GM12878 (cell line): ENCODE results near the gene BEGAIN. TPM values are rescaled to one million over a fixed set of nuclear protein-coding genes. Genes with fewer than 3 reads are reported as not detected.

Experiments
- ATAC-seq: fragments of 200-7000 bp; cut with Tn5 transposase; 3 replicates; pipeline ENCODE4 v1.9.1; 2020; ENCODE audit warnings: mild to moderate bottlenecking, moderate library complexity
- BruUV-seq: library from RNA; stranded (reverse); fragments of 400-500 nt; replicated peaks from 2 replicates; lab custom pipeline; 2021; lab: Mats Ljungman, UMichigan
- CTCF ChIA-PET: fragments of 300-600 bp; sonication (Branson Sonifier 250); formaldehyde crosslinking; extraction: SDS; loops from one replicate; lab custom pipeline; 2021; ENCODE audit warnings: inconsistent platforms; lab: Yijun Ruan, JAX
- POLR2A ChIA-PET: fragments of 350-600 bp; formaldehyde crosslinking; extraction: SDS; loops from one replicate; lab custom pipeline; 2021; ENCODE audit warnings: inconsistent platforms; lab: Charles Lee
- RAD21 ChIA-PET: fragments of 300-600 bp; sonication (Branson Sonifier 250); formaldehyde crosslinking; loops from one replicate; lab custom pipeline; 2023; ENCODE audit warnings: antibody characterized with exemption; ENCODE audit not compliant: unreplicated experiment; lab: Charles Lee
- SMC1A ChIA-PET: fragments of 300-600 bp; sonication (Branson Sonifier 250); formaldehyde crosslinking; loops from one replicate; lab custom pipeline; 2023; ENCODE audit not compliant: unreplicated experiment, uncharacterized antibody; lab: Charles Lee
- DNase-seq: peaks from one replicate; pipeline ENCODE4 v3.0.0-alpha.2; 2011; ENCODE audit warnings: low read depth, low spot score
- FAIRE-seq: peaks from 3 replicates; lab custom pipeline; 2011; peaks lifted over from hg19 to GRCh38; lab: Jason Lieb, UNC
- H2AFZ ChIP-seq: 2 replicates; pipeline ENCODE4 v1.6.0; 2011; ENCODE audit warnings: low read depth, low read length, control low read depth; ENCODE audit not compliant: control insufficient read depth
- H3K27ac ChIP-seq: 2 replicates; pipeline ENCODE4 v1.5.1; 2011; ENCODE audit warnings: control low read depth; ENCODE audit not compliant: control insufficient read depth, insufficient read depth
- H3K27me3 ChIP-seq, 2 experiments: replicated peaks in 1 of 2; 2 replicates each; pipeline versions ENCODE4 v1.6.0 to v1.6.1; 2011; ENCODE audit warnings: low read length in 1 of 2; ENCODE audit not compliant: control insufficient read depth in 2 of 2, insufficient read depth in 2 of 2
- H3K36me3 ChIP-seq, 2 experiments: 2 replicates each; pipeline ENCODE4 v1.5.1; 2011; ENCODE audit warnings: low read length in 1 of 2; ENCODE audit not compliant: control insufficient read depth in 2 of 2, insufficient read depth in 2 of 2
- H3K4me1 ChIP-seq: 2 replicates; pipeline ENCODE4 v1.6.1; 2011; ENCODE audit warnings: mild to moderate bottlenecking, low read length, moderate library complexity, mixed read lengths; ENCODE audit not compliant: control insufficient read depth, insufficient read depth
- H3K4me2 ChIP-seq: 2 replicates; pipeline ENCODE4 v1.6.0; 2011; ENCODE audit warnings: control low read depth; ENCODE audit not compliant: control insufficient read depth, insufficient read depth
- H3K4me3 ChIP-seq: fragments of 200-600 bp; sonication (generic); 2 replicates; pipeline ENCODE4 v1.5.1; 2016
- H3K79me2 ChIP-seq: 2 replicates; pipeline ENCODE4 v1.6.0; 2011; ENCODE audit warnings: low read length; ENCODE audit not compliant: control insufficient read depth, insufficient read depth
- H3K9ac ChIP-seq: 2 replicates; pipeline ENCODE4 v1.8.0; 2011; ENCODE audit warnings: low read length, control low read depth, mixed read lengths; ENCODE audit not compliant: control insufficient read depth, insufficient read depth
- H3K9me3 ChIP-seq: replicated peaks from 3 replicates; pipeline ENCODE4 v1.5.1; 2011; ENCODE audit warnings: mild to moderate bottlenecking, low read length; ENCODE audit not compliant: control insufficient read depth, insufficient read depth
- H4K20me1 ChIP-seq: 2 replicates; pipeline ENCODE4 v1.6.0; 2011; ENCODE audit not compliant: control insufficient read depth, insufficient read depth
- FOXM1 ChIP-seq: IDR thresholded peaks from 2 replicates; pipeline ENCODE4 v1.6.1; 2012; ENCODE audit warnings: low read depth, mild to moderate bottlenecking, inconsistent platforms, low read length, moderate library complexity
- JUNB ChIP-seq: IDR thresholded peaks from 2 replicates; pipeline ENCODE4 v1.6.1; 2016; ENCODE audit warnings: antibody characterized with exemption, mild to moderate bottlenecking
- MXI1 ChIP-seq: fragments of 150-350 bp; IDR thresholded peaks from 2 replicates; pipeline ENCODE4 v1.6.1; 2011; ENCODE audit warnings: low read depth, mild to moderate bottlenecking, inconsistent platforms, low read length, improper control_type of control experiment
- MYC ChIP-seq: IDR thresholded peaks from 2 replicates; pipeline ENCODE4 v1.6.1; 2011; ENCODE audit warnings: mild to moderate bottlenecking, low read length, moderate library complexity, inconsistent platforms; ENCODE audit not compliant: insufficient read depth, insufficient replicate concordance, insufficient read length, severe bottlenecking
- NR2C1 ChIP-seq: fragments of 450-650 bp; IDR thresholded peaks from 2 replicates; pipeline ENCODE4 v1.6.1; 2017; ENCODE audit warnings: antibody characterized with exemption, mild to moderate bottlenecking, moderate library complexity
- POU2F2 ChIP-seq: IDR thresholded peaks from 3 replicates; pipeline ENCODE4 v1.6.1; 2011; ENCODE audit warnings: low read depth, mild to moderate bottlenecking, low read length, borderline replicate concordance
- RELB ChIP-seq: fragments of 450-650 bp; IDR thresholded peaks from 2 replicates; pipeline ENCODE4 v1.6.1; 2017; ENCODE audit warnings: low read depth, mild to moderate bottlenecking, moderate library complexity
- SMAD5 ChIP-seq: IDR thresholded peaks from 2 replicates; pipeline ENCODE4 v1.6.1; 2016; ENCODE audit warnings: antibody characterized with exemption, low read depth
- SUPT20H ChIP-seq: IDR thresholded peaks from 2 replicates; pipeline ENCODE4 v1.6.1; 2011; ENCODE audit warnings: low read depth, mild to moderate bottlenecking, low read length, moderate library complexity, borderline replicate concordance; ENCODE audit not compliant: control insufficient read depth
- USF2 ChIP-seq: IDR thresholded peaks from 2 replicates; pipeline ENCODE4 v1.6.1; 2011; ENCODE audit warnings: low read depth, low read length, improper control_type of control experiment, borderline replicate concordance
- WGBS: methylation state at CpG from one replicate; pipeline ENCODE4 v1.1.6; 2016; ENCODE audit warnings: low lambda C conversion rate; ENCODE audit not compliant: insufficient replicate concordance, insufficient coverage; ENCODE audit errors: missing lambda C conversion rate; 5-methylcytosine and 5-hydroxymethylcytosine counted together
- in situ Hi-C: fragments of 300-500 bp; cut with MboI; formaldehyde crosslinking; loops from 9 replicates; pipeline ENCODE4 v1.14.3; 2018; ENCODE audit warnings: mixed read lengths
- intact Hi-C: fragments of 100-400 bp; cut with micrococcal nuclease; formaldehyde crosslinking; loops from one replicate; pipeline ENCODE4 v1.14.2; 2022; ENCODE audit not compliant: unreplicated experiment
- polyA plus RNA-seq, 11 experiments: library from polyadenylated mRNA; depleted of rRNA in 4 of 11; unstranded in 6 of 11; stranded (reverse) in 5 of 11; fragments of >200 nt; fragmentation: Nextera tagmentation in 4 of 11; fragmentation: Illumina TruSeq in 1 of 11; extraction: Ambion mirVana in 4 of 11; extraction: Trizol in 1 of 11; gene quantifications; 1 replicate in 1 of 11; 2 replicates in 10 of 11; pipeline versions ENCODE4 v1.2.1 to v1.2.3, GENCODE V29; 2011 to 2016; ENCODE audit warnings: inconsistent platforms in 2 of 11, missing spikeins in 2 of 11, low read depth in 1 of 11
- total RNA-seq, 4 experiments: library from RNA; depleted of rRNA in 3 of 4; stranded (reverse); fragments of >200 nt in 3 of 4; fragmentation: Illumina TruSeq in 1 of 4; extraction: Trizol in 1 of 4; gene quantifications; 2 replicates each; pipeline versions ENCODE4 v1.2.1 to v1.2.3, GENCODE V29; 2013 to 2021
- TF ChIP-seq, protein P1 (sequence below): fragments of 450-650 bp; IDR thresholded peaks from 2 replicates; pipeline ENCODE4 v1.6.1; 2016; ENCODE audit warnings: mild to moderate bottlenecking
- TF ChIP-seq, protein P2 (sequence below): fragments of 450-650 bp; IDR thresholded peaks from 2 replicates; pipeline ENCODE4 v1.6.1; 2017; ENCODE audit warnings: mild to moderate bottlenecking, moderate library complexity

BEGAIN gene
- total and polyA plus RNA-seq, 10 of the 15 experiments (the other 5 are each of a cell fraction or from before 2014, with no cell fraction given), result 0.01 to 0.31 (median 0.06) TPM; not detected in 5

GRCh38 chr14:100603341-100604120, 16.3 kb upstream of the BEGAIN start:
- H3K4me1 ChIP-seq, result no peaks in the 10 kb centered on the region
- FAIRE-seq, result no peak
- POLR2A ChIA-PET, result no interaction called here
- no peak overlapping the region for H3K9ac ChIP-seq
- no TSS peak for BruUV-seq
- no peak for DNase-seq
- in situ Hi-C loops, result no loop called here
- no peaks in the 10 kb centered on the region for H4K20me1 ChIP-seq
- H3K36me3 ChIP-seq, result no peaks in the 10 kb centered on the region
- no peaks in the 10 kb centered on the region; the same call in 1 of the 3 replicates for H3K9me3 ChIP-seq
- no peaks in the 10 kb centered on the region; a peak in 1 of 4 replicates for H3K27me3 ChIP-seq
- RAD21 ChIA-PET, result no interaction called here
- intact Hi-C loops, result no loop called here
- H2AFZ ChIP-seq, result no peak overlapping the region
- WGBS, result 37% methylated on average over 15 of the region's 18 CpGs
- no peak overlapping the region for H3K4me2 ChIP-seq
- no peak for ATAC-seq
- CTCF ChIA-PET, result no interaction called here
- no peaks in the 10 kb centered on the region for H3K79me2 ChIP-seq
- SMC1A ChIA-PET, result no interaction called here
- no peak overlapping the region for H3K4me3 ChIP-seq
- no peak overlapping the region for H3K27ac ChIP-seq
- no peak for TF ChIP-seq MYC
- TF ChIP-seq, protein P1, sequence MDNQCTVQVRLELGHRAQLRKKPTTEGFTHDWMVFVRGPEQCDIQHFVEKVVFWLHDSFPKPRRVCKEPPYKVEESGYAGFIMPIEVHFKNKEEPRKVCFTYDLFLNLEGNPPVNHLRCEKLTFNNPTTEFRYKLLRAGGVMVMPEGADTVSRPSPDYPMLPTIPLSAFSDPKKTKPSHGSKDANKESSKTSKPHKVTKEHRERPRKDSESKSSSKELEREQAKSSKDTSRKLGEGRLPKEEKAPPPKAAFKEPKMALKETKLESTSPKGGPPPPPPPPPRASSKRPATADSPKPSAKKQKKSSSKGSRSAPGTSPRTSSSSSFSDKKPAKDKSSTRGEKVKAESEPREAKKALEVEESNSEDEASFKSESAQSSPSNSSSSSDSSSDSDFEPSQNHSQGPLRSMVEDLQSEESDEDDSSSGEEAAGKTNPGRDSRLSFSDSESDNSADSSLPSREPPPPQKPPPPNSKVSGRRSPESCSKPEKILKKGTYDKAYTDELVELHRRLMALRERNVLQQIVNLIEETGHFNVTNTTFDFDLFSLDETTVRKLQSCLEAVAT, result no peak
- TF ChIP-seq POU2F2, result no peak
- TF ChIP-seq NR2C1, result no peak
- TF ChIP-seq, protein P2, sequence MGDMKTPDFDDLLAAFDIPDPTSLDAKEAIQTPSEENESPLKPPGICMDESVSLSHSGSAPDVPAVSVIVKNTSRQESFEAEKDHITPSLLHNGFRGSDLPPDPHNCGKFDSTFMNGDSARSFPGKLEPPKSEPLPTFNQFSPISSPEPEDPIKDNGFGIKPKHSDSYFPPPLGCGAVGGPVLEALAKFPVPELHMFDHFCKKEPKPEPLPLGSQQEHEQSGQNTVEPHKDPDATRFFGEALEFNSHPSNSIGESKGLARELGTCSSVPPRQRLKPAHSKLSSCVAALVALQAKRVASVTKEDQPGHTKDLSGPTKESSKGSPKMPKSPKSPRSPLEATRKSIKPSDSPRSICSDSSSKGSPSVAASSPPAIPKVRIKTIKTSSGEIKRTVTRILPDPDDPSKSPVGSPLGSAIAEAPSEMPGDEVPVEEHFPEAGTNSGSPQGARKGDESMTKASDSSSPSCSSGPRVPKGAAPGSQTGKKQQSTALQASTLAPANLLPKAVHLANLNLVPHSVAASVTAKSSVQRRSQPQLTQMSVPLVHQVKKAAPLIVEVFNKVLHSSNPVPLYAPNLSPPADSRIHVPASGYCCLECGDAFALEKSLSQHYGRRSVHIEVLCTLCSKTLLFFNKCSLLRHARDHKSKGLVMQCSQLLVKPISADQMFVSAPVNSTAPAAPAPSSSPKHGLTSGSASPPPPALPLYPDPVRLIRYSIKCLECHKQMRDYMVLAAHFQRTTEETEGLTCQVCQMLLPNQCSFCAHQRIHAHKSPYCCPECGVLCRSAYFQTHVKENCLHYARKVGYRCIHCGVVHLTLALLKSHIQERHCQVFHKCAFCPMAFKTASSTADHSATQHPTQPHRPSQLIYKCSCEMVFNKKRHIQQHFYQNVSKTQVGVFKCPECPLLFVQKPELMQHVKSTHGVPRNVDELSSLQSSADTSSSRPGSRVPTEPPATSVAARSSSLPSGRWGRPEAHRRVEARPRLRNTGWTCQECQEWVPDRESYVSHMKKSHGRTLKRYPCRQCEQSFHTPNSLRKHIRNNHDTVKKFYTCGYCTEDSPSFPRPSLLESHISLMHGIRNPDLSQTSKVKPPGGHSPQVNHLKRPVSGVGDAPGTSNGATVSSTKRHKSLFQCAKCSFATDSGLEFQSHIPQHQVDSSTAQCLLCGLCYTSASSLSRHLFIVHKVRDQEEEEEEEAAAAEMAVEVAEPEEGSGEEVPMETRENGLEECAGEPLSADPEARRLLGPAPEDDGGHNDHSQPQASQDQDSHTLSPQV, result no peak
- TF ChIP-seq SUPT20H, result no peak
- TF ChIP-seq JUNB, result no peak
- TF ChIP-seq RELB, result no peak
- no peak for TF ChIP-seq SMAD5
- no peak for TF ChIP-seq FOXM1
- no peak for TF ChIP-seq MXI1
- no peak for TF ChIP-seq USF2
